Measurements from ENCODE around the gene EHF. TPM values are rescaled to one million over a fixed set of nuclear protein-coding genes. Genes with fewer than 3 reads are reported as not detected.

The EHF gene
- total RNA-seq, 1 experiment from 2014 or later = 1.1 TPM

GRCh38 chr11:34576331-34576730, 44.6 kb upstream of the EHF start:
- CTCF ChIA-PET = interaction anchor here (0.7 to 2.0 kb wide), 2 partner anchors 10 to 12 kb away, joined by 3 to 5 read pairs; no protein-coding TSS in a partner anchor
- H3K36me3 Mint-ChIP-seq (ENCODE audit: insufficient read depth, unreplicated experiment) = no peaks in the 10 kb centered on the region
- no peak overlapping the region for H3K4me3 Mint-ChIP-seq (ENCODE audit: unreplicated experiment)
- no peaks in the 10 kb centered on the region for H3K4me1 Mint-ChIP-seq (ENCODE audit: insufficient read depth, unreplicated experiment)
- TF ChIP-seq CTCF (IDR thresholded peaks at IDR 0.05; ENCODE audit: unreplicated experiment) = no peak
- BruUV-seq (replicated peaks) = no TSS peak
- intact Hi-C loops (cut with micrococcal nuclease) = no loop called here
- DNase-seq (ENCODE audit: unreplicated experiment) = no peak
- POLR2A ChIA-PET = no interaction called here
- peaks cover 54% of the 10 kb centered on the region for H3K27me3 Mint-ChIP-seq (ENCODE audit: insufficient read depth, unreplicated experiment)
- no peak overlapping the region for H3K27ac Mint-ChIP-seq (ENCODE audit: low read depth, unreplicated experiment)
- no peaks in the 10 kb centered on the region for H3K9me3 Mint-ChIP-seq (ENCODE audit: unreplicated experiment)

- no peak for DNase-seq (ENCODE audit: unreplicated experiment)
Measured at GRCh38 chr11:34583818-34584217, 37.1 kb upstream of the EHF start.

GRCh38 chr11:34585304-34585734, 35.6 kb upstream of the EHF start:
- Mint-ChIP-seq H3K27me3 (ENCODE audit: insufficient read depth, unreplicated experiment) (peaks cover 3% of the 10 kb centered on the region), H3K27ac (ENCODE audit: low read depth, unreplicated experiment) (no peak overlapping the region)
- CTCF ChIA-PET = interaction anchor here (0.5 to 4.4 kb wide), 43 partner anchors 9 to 807 kb away, joined by 3 to 116 read pairs (median 6); partner anchors contain the start of gene ELF5

More at GRCh38 chr11:34583818-34584217, 37.1 kb upstream of the EHF start:
- no peak overlapping the region for H3K27ac Mint-ChIP-seq (ENCODE audit: low read depth, unreplicated experiment)
- H3K36me3 Mint-ChIP-seq (ENCODE audit: insufficient read depth, unreplicated experiment) = no peaks in the 10 kb centered on the region
- H3K4me1 Mint-ChIP-seq (ENCODE audit: insufficient read depth, unreplicated experiment) = peaks cover 23% of the 10 kb centered on the region
- ChIA-PET POLR2A (interaction anchor here (0.6 to 1.0 kb wide), 2 partner anchors 13 to 753 kb away, joined by 3 to 4 read pairs; no protein-coding TSS in a partner anchor), CTCF (interaction anchor here (0.7 to 3.8 kb wide), 5 partner anchors 13 to 315 kb away, joined by 3 to 72 read pairs (median 4); no protein-coding TSS in a partner anchor)
- intact Hi-C loops (cut with micrococcal nuclease) = no loop called here
- BruUV-seq (replicated peaks) = no TSS peak
- no peak for TF ChIP-seq CTCF (IDR thresholded peaks at IDR 0.05; ENCODE audit: unreplicated experiment)
- peaks cover 18% of the 10 kb centered on the region for H3K27me3 Mint-ChIP-seq (ENCODE audit: insufficient read depth, unreplicated experiment)
- no peak overlapping the region for H3K4me3 Mint-ChIP-seq (ENCODE audit: unreplicated experiment)
- H3K9me3 Mint-ChIP-seq (ENCODE audit: unreplicated experiment) = no peaks in the 10 kb centered on the region

More at GRCh38 chr11:34585304-34585734, 35.6 kb upstream of the EHF start:
- no TSS peak for BruUV-seq (replicated peaks)
- no peak for DNase-seq (ENCODE audit: unreplicated experiment)
- H3K36me3 Mint-ChIP-seq (ENCODE audit: insufficient read depth, unreplicated experiment) = no peaks in the 10 kb centered on the region
- H3K4me1 Mint-ChIP-seq (ENCODE audit: insufficient read depth, unreplicated experiment) = peaks cover 23% of the 10 kb centered on the region
- no peak for TF ChIP-seq CTCF (IDR thresholded peaks at IDR 0.05; ENCODE audit: unreplicated experiment)
- no peaks in the 10 kb centered on the region for H3K9me3 Mint-ChIP-seq (ENCODE audit: unreplicated experiment)
- POLR2A ChIA-PET = interaction anchor here (0.6 to 3.3 kb wide), 6 partner anchors 67 to 804 kb away, joined by 3 to 72 read pairs (median 4); no protein-coding TSS in a partner anchor
- intact Hi-C loops (cut with micrococcal nuclease) = loop anchor here (5.0 kb wide), 3 partner anchors 73 to 807 kb away; partner anchors contain the start of gene ELF5
- H3K4me3 Mint-ChIP-seq (ENCODE audit: unreplicated experiment) = no peak overlapping the region
